Measurements from ENCODE around the gene PKP4. TPM values are rescaled to one million over a fixed set of nuclear protein-coding genes. Genes with fewer than 3 reads are reported as not detected.
"Not testable (repeated sequence)": the region's sequence is repeated elsewhere in the genome, so short reads cannot be mapped to it uniquely, and the experiment has no call there.

Gene PKP4
- total RNA-seq, 3 donors from 2014 or later, result 41.6 to 59.1 (median 51.1) TPM

DNA sequence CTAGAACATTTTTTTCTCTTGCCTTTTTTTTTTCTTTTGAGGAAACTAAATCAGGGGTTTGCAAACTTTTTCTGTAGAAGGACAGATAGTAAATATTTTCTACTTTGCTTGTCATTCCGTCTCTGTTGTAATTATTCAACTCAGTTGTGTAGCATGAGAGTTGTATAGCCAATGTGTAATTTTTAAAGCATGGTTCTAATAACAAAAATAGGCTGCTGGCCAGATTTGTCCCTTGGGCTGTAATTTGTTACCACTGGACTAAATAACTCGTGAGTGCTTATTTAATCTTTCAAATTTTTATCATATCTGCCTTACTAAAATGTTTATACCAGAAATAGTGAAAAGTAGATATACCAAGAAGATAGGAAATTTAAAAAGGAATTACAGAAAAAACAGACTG is 43.2 kb upstream of the PKP4 start:
- no peak for TF ChIP-seq CTCF (IDR thresholded peaks at IDR 0.05)
- no peak overlapping the region for H3K4me3 ChIP-seq
- intact Hi-C loops (cut with DNase I, micrococcal nuclease), result no loop called here
- H3K4me1 ChIP-seq (ENCODE audit: low read depth), result no peaks in the 10 kb centered on the region
- H3K36me3 ChIP-seq (ENCODE audit: low read depth), result no peaks in the 10 kb centered on the region
- no peak for DNase-seq
- ATAC-seq, result no peak
- H3K9me3 ChIP-seq, result peaks cover 12% of the 10 kb centered on the region

- Histone ChIP-seq H3K4me3 (no peak overlapping the region), H3K4me1 (ENCODE audit: low read depth) (no peaks in the 10 kb centered on the region), H3K9me3 (peaks cover 12% of the 10 kb centered on the region), H3K36me3 (ENCODE audit: low read depth) (no peaks in the 10 kb centered on the region)
- no peak for TF ChIP-seq CTCF (IDR thresholded peaks at IDR 0.05)
- no peak for DNase-seq
- intact Hi-C loops (cut with DNase I, micrococcal nuclease), result no loop called here
- no peak for ATAC-seq
These were observed 42.2 kb upstream of the PKP4 start for GRCh38 chr2:158414538-158414937.

DNA sequence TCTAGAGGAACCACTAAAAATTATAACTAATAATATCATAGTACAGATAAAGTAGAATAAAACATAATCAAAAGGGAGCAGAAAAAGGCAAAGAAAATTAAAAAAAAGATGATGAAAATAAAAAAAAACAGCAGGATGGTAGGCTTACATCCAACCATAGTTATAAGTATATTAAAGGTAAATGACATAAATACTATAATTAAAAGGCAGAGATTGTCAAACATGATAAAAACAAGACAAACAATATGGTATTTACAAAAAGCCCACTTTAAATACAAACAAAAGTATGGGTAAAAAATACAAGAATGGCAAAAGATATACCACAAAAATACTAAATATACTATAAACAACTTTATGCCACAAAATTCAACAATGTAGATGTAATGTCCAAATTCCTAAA is 24.6 kb upstream of the PKP4 start:
- ATAC-seq, result no peak
- Histone ChIP-seq H3K4me3 (no peak overlapping the region), H3K9me3 (peaks cover 10% of the 10 kb centered on the region), H3K36me3 (ENCODE audit: low read depth) (no peaks in the 10 kb centered on the region), H3K4me1 (ENCODE audit: low read depth) (no peaks in the 10 kb centered on the region)
- intact Hi-C loops (cut with DNase I, micrococcal nuclease), result no loop called here
- no peak for TF ChIP-seq CTCF (IDR thresholded peaks at IDR 0.05)
- DNase-seq, result no peak

DNA sequence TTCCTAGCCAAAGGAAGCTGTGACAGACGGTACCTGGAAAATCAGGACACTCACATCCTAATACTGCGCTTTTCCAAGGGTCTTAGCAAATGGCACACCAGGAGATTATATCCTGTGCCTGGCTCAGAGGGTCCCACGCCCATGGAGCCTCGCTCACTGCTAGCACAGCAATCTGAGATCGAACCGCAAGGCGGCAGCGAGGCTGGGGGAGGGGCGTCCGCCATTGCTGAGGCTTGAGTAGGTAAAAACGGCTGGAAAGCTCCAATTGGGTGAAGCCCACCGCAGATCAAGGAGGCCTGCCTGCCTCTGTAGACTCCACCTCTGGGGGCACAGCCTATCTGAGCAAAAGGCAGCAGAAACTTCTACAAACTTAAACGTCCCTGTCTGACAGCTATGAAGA is 23.0 kb upstream of the PKP4 start:
- intact Hi-C loops (cut with DNase I, micrococcal nuclease); DNase-seq; H3K9me3 ChIP-seq; H3K4me3 ChIP-seq; H3K4me1 ChIP-seq (ENCODE audit: low read depth); ATAC-seq; H3K36me3 ChIP-seq (ENCODE audit: low read depth): not testable (repeated sequence)

- ATAC-seq; intact Hi-C loops (cut with DNase I, micrococcal nuclease); H3K9me3 ChIP-seq; DNase-seq; H3K4me1 ChIP-seq (ENCODE audit: low read depth); H3K36me3 ChIP-seq (ENCODE audit: low read depth); H3K4me3 ChIP-seq: not testable (repeated sequence)
These were observed 17.7 kb upstream of the PKP4 start for GRCh38 chr2:158439062-158439461.

DNA sequence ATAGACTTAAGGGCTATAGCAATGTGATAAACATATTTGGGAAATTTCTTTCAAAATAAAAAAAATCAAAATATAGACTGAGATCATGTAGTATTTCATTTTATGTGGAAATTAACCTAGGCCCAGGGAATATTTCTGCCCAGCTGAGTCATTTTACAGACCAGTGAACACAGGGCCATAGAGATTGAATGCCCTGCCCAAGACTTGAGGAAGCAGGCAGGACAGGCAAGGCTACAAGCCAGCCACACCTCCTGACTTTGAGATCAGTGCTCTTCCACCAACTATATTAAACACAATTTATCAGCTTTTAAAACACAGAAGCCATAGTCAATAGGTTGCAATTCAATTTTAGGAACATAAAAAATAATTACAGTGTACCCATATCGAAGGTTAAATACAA is 13.1 kb upstream of the PKP4 start:
- no peak for TF ChIP-seq CTCF (IDR thresholded peaks at IDR 0.05)
- DNase-seq, result no peak
- intact Hi-C loops (cut with DNase I, micrococcal nuclease), result no loop called here

More for the DNA sequence above, 13.1 kb upstream of the PKP4 start:
- Histone ChIP-seq H3K4me1 (ENCODE audit: low read depth) (no peaks in the 10 kb centered on the region), H3K36me3 (ENCODE audit: low read depth) (no peaks in the 10 kb centered on the region), H3K9me3 (no peaks in the 10 kb centered on the region), H3K4me3 (no peak overlapping the region)
- ATAC-seq, result peak; percentile 84

Data from mucosa of descending colon (tissue), 3 donors.